Right cardiac atrium (tissue), 5 donors: ENCODE data around the gene TMOD1. TPM values are rescaled to one million over a fixed set of nuclear protein-coding genes. Genes with fewer than 3 reads are reported as not detected.
"Not testable (repeated sequence)": the region's sequence is repeated elsewhere in the genome, so short reads cannot be mapped to it uniquely, and the experiment has no call there.

Source experiments
- ATAC-seq, 2 donors: fragments of 200-7000 bp; cut with Tn5 transposase; one replicate each; pipeline versions ENCODE4 v1.8.0 to v1.9.1; 2020; ENCODE audit warnings: moderate library complexity in 2 of 2, mild to moderate bottlenecking in 1 of 2
- DNase-seq, 3 donors: peaks; one replicate each; pipeline ENCODE4 v3.0.0-alpha.2; 2020
- H3K27ac ChIP-seq: one replicate; pipeline ENCODE4 v1.5.1; 2013; ENCODE audit warnings: mild to moderate bottlenecking, low read length, control low read depth, moderate library complexity
- H3K27me3 ChIP-seq: one replicate; pipeline ENCODE4 v1.6.1; 2013; ENCODE audit not compliant: control insufficient read depth, insufficient read depth
- H3K4me1 ChIP-seq: one replicate; pipeline ENCODE4 v1.6.1; 2013; ENCODE audit warnings: low read length; ENCODE audit not compliant: control insufficient read depth, insufficient read depth
- H3K4me3 ChIP-seq: one replicate; pipeline ENCODE4 v1.5.1; 2013; ENCODE audit warnings: low read length, control low read depth
- H3K9me3 ChIP-seq: one replicate; pipeline ENCODE4 v1.6.1; 2013; ENCODE audit warnings: low read length; ENCODE audit not compliant: control insufficient read depth
- WGBS: extraction: QIAGEN DNeasy Blood & Tissue Kit; methylation state at CpG from one replicate; pipeline ENCODE4 v1.1.7; 2013; 5-methylcytosine and 5-hydroxymethylcytosine counted together
- intact Hi-C, 4 donors: fragments of 100-400 bp; cut with DNase I; formaldehyde crosslinking; loops; one replicate each; pipeline versions ENCODE4 v1.11.0 to v1.14.0; 2022 to 2023
- polyA plus RNA-seq: library from polyadenylated mRNA; stranded (reverse); fragments of 200-250 nt; gene quantifications from one replicate; pipeline ENCODE4 v1.2.3, GENCODE V29; 2013
- total RNA-seq, 4 donors: library from RNA; stranded (reverse); fragmentation: NEBNext Ultra II Directional; extraction: Animal tissue kit (Norgen Biotek cat#: 25700); gene quantifications; one replicate each; pipeline ENCODE4 v1.2.1, GENCODE V29; 2021
- donor health status: healthy with polysubstance abuse.
- donor health status: DM: no; HTN: yes; CAD: no.
- donor health status: DM: no; HTN: no; CAD: no.
- donor health status: DM: no; HTN: yes; CAD: no; lungs with severe emphysema.
- donor health status: DM: yes; HTN: yes; CAD: no.

Gene TMOD1
- total and polyA plus RNA-seq, 5 donors, result 177 to 220 (median 197) TPM

DNA sequence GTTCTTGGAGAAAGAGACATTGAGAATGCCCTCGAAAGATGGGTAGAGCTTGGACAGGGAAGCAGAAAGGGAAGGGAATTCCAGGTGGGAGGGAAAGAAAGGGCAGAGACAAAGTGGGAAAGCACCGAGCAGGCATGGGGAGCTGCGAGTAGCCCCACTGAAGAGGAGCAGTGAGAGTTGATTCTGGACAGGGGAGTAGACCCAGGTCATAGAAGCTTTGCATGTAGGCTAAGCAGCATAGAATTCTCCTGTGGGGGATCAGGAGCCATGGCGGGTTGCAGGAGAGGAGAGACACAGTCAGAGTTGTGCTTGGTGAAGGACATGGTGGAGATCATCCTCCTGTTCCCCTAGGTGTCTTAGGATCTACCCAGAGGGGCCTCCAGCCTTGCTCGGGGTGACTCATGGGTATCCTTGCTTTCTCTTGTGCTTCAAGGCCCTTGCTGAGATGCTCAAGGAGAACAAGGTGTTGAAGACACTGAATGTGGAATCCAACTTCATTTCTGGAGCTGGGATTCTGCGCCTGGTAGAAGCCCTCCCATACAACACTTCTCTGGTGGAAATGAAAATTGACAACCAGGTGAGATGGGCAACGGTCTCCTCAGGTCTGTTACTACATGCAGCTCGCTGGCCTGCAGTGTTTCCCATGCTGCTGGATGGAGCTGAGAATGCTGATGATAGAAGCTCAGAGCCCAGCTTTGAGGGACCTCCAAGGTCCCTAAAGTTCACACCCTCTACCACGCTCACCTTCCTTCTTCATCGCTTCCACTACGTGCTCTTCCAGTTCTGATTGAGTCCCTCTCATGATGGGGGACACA lies 67.2 kb downstream of the TMOD1 start:
- H3K4me3 ChIP-seq, result no peak overlapping the region
- H3K27ac ChIP-seq, result no peak overlapping the region
- no peaks in the 10 kb centered on the region for H3K9me3 ChIP-seq
- 95% methylated on average over 11 of the region's 11 CpGs for WGBS
- intact Hi-C loops, result no loop called here
- H3K27me3 ChIP-seq, result no peaks in the 10 kb centered on the region
- ATAC-seq, result no peak
- peaks cover 18% of the 10 kb centered on the region for H3K4me1 ChIP-seq
- no peak for DNase-seq

GRCh38 chr9:97570899-97571298 lies 69.4 kb downstream of the TMOD1 start:
- DNase-seq (peak; percentile 65 to 89 (median 89)), ATAC-seq (peak; percentile 63 to 78)
- 72% methylated on average over 6 of the region's 6 CpGs for WGBS
- intact Hi-C loops, result no loop called here
- H3K4me3 ChIP-seq, result no peak overlapping the region
- no peaks in the 10 kb centered on the region for H3K9me3 ChIP-seq
- no peaks in the 10 kb centered on the region for H3K27me3 ChIP-seq
- peak overlapping the region; percentile 45 for H3K27ac ChIP-seq
- peaks cover 8% of the 10 kb centered on the region for H3K4me1 ChIP-seq

- Histone ChIP-seq H3K4me1 (peaks cover 8% of the 10 kb centered on the region), H3K9me3 (no peaks in the 10 kb centered on the region), H3K27ac (no peak overlapping the region), H3K4me3 (no peak overlapping the region), H3K27me3 (no peaks in the 10 kb centered on the region)
- DNase-seq (peak in 1 of 3 donors; percentile 73), ATAC-seq (peak in 1 of 2 donors; percentile 22)
- intact Hi-C loops, result no loop called here
- 61% methylated on average over 1 of the region's 1 CpG for WGBS
Measured at GRCh38 chr9:97571664-97572063, 70.2 kb downstream of the TMOD1 start.

DNA sequence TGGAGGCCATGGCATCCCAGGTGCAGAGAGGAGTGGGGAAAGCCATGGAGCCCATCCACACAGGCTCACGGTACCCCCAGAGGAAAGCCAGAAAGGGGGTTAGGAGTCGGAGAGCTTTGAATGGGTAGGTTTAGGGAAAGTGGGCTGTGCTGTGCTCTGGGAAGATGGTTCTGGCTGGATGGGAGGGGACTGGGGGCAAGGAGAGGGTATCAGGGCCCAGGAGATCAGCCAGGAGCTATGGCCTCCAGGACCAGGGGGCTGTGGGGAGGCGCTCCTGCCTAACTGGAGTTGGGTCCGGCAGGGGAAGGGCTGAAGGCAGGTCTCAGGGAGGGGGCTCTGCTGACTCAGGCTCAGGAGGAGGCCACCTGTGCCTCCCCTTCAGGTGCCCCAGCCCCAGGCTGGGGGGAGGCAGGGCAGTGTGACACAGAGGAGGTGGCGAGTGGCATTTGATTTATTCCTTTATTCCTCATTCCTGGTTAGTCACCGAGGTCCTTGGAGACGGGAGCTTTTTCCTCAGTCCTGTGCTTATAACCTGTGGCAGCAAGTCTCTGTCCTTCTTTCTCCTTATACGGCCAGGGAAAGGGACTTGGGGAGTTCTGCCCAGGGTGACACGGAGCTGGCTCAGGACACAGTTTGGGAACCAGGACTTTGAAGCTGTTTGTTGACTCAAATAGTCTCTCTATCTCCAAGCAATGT lies 70.9 kb downstream of the TMOD1 start:
- Histone ChIP-seq H3K9me3 (no peaks in the 10 kb centered on the region), H3K4me3 (no peak overlapping the region), H3K27ac (no peak overlapping the region), H3K4me1 (peaks cover 6% of the 10 kb centered on the region), H3K27me3 (no peaks in the 10 kb centered on the region)
- WGBS, result 80% methylated on average over 9 of the region's 9 CpGs
- intact Hi-C loops, result no loop called here
- ATAC-seq (peak in 1 of 2 donors; percentile 6), DNase-seq (peak in 1 of 3 donors; percentile 45)

DNA sequence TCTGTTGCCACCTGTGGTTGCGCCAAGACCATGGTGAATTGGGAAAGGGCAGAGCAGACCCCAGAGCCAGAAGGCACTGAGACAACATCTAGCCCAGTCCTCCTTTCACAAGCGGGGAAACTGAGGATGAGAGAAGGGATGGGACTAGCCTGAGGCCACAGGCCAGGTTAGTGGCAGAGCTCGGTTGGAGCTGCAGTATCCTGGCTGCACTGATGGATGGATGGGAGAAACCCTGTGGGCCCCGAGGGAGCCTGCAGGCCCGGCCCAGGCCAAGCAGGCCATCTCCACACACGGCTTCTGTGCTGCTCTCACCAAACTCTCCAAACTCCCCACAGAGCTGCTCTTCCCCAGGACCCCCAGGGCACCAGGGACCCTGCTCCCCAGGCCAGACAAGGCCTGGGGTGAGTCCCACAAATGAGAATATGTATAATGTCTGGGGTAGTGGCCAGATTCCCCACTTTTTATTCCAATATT lies 71.5 kb downstream of the TMOD1 start:
- Histone ChIP-seq H3K4me1 (peaks cover 6% of the 10 kb centered on the region), H3K27me3 (no peaks in the 10 kb centered on the region), H3K27ac (no peak overlapping the region), H3K9me3 (no peaks in the 10 kb centered on the region), H3K4me3 (no peak overlapping the region)
- DNase-seq (no peak), ATAC-seq (no peak)
- intact Hi-C loops, result no loop called here
- WGBS, result 83% methylated on average over 6 of the region's 6 CpGs

- DNase-seq, result no peak
- intact Hi-C loops, result no loop called here
Measured at GRCh38 chr9:97573482-97574073, 72.1 kb downstream of the TMOD1 start.

GRCh38 chr9:97574101-97574571 lies 72.7 kb downstream of the TMOD1 start:
- H3K4me3 ChIP-seq, intact Hi-C loops, ATAC-seq, H3K27me3 ChIP-seq, H3K9me3 ChIP-seq, H3K27ac ChIP-seq: not testable (repeated sequence)
- WGBS, result 94% methylated on average over 47 of the region's 47 CpGs
- H3K4me1 ChIP-seq, result peaks cover 11% of the 10 kb centered on the region
- DNase-seq, result peak in 1 of 3 donors; percentile 33

More at GRCh38 chr9:97573482-97574073, 72.1 kb downstream of the TMOD1 start:
- H3K27ac ChIP-seq, result no peak overlapping the region
- no peaks in the 10 kb centered on the region for H3K9me3 ChIP-seq
- 92% methylated on average over 5 of the region's 5 CpGs for WGBS
- no peak for ATAC-seq
- H3K4me1 ChIP-seq, result peaks cover 7% of the 10 kb centered on the region
- H3K27me3 ChIP-seq, result no peaks in the 10 kb centered on the region
- no peak overlapping the region for H3K4me3 ChIP-seq

GRCh38 chr9:97574921-97575672 lies 73.6 kb downstream of the TMOD1 start:
- H3K27me3 ChIP-seq, H3K4me3 ChIP-seq, intact Hi-C loops, ATAC-seq, H3K9me3 ChIP-seq, H3K27ac ChIP-seq: not testable (repeated sequence)
- 87% methylated on average over 21 of the region's 21 CpGs for WGBS
- peak in 1 of 3 donors; percentile 32 for DNase-seq
- H3K4me1 ChIP-seq, result peaks cover 11% of the 10 kb centered on the region

DNA sequence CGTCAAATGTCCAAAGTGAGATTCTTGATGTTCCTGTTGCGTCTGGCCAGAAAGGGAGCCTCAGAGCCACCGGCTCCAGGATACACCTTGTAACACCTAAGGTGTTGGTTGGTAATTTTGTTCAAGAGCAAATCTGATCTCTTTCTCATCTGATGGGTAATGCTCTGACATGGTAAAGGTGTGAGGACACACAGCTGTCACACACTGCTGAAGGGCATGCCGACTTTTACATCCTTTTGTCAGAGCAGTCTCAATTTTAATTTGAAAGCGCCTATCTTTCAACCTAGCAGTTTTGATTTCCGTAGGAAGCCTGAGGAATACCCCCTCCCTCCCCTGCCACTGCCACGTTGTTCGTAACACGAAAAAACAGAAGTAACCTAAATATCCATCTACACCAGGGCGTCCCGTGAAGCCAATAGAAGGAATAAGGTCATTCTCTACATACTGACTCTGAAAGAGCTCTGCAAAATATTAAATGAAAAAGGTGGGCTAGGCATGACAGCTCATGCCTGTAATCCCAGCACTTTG lies 74.3 kb downstream of the TMOD1 start:
- Histone ChIP-seq H3K27me3 (no peaks in the 10 kb centered on the region), H3K4me1 (peaks cover 11% of the 10 kb centered on the region), H3K9me3 (no peaks in the 10 kb centered on the region), H3K4me3 (no peak overlapping the region), H3K27ac (no peak overlapping the region)
- 84% methylated on average over 11 of the region's 11 CpGs for WGBS
- intact Hi-C loops, result no loop called here
- no peak for ATAC-seq
- DNase-seq, result peak in 1 of 3 donors; percentile 9

GRCh38 chr9:97577051-97577450 lies 75.6 kb downstream of the TMOD1 start:
- peak; percentile 9 to 13 for ATAC-seq
- Histone ChIP-seq H3K4me3 (no peak overlapping the region), H3K27me3 (no peaks in the 10 kb centered on the region), H3K27ac (no peak overlapping the region), H3K9me3 (no peaks in the 10 kb centered on the region), H3K4me1 (peaks cover 5% of the 10 kb centered on the region)
- intact Hi-C loops, result no loop called here
- 68% methylated on average over 5 of the region's 5 CpGs for WGBS
- DNase-seq, result no peak
